GM23338 (cell line): ENCODE results near the gene GBF1. TPM values are rescaled to one million over a fixed set of nuclear protein-coding genes. Genes with fewer than 3 reads are reported as not detected.

Source experiments
- ATAC-seq: fragments of 200-7000 bp; cut with Tn5 transposase; 3 replicates; pipeline ENCODE4 v1.9.1; 2020
- DNase-seq: peaks from one replicate; pipeline ENCODE4 v3.0.0-alpha.2; 2015; ENCODE audit warnings: low spot score
- H2AFZ ChIP-seq: fragments of 200-600 bp; sonication (generic); 2 replicates; pipeline ENCODE4 v1.8.0; 2016; ENCODE audit warnings: antibody characterized with exemption, mild to moderate bottlenecking, moderate library complexity
- H3F3A ChIP-seq: fragments of 200-600 bp; sonication (generic); replicated peaks from 2 replicates; pipeline ENCODE4 v1.8.0; 2017; ENCODE audit warnings: antibody characterized with exemption, mixed run types, low read depth
- H3K27ac ChIP-seq: fragments of 200-600 bp; sonication (generic); 2 replicates; pipeline ENCODE4 v1.6.1; 2016; ENCODE audit warnings: low read depth
- H3K27me3 ChIP-seq: fragments of 200-600 bp; sonication (generic); 2 replicates; pipeline ENCODE4 v1.8.0; 2016; ENCODE audit warnings: mild to moderate bottlenecking, mixed run types, moderate library complexity; ENCODE audit not compliant: insufficient read depth
- H3K36me3 ChIP-seq: fragments of 200-600 bp; sonication (generic); 2 replicates; pipeline ENCODE4 v1.8.0; 2016; ENCODE audit warnings: mild to moderate bottlenecking; ENCODE audit not compliant: insufficient read depth
- H3K4me1 ChIP-seq: fragments of 200-600 bp; sonication (generic); 2 replicates; pipeline ENCODE4 v1.8.0; 2016; ENCODE audit warnings: mild to moderate bottlenecking, moderate library complexity; ENCODE audit not compliant: insufficient read depth
- H3K4me2 ChIP-seq: fragments of 200-600 bp; sonication (generic); 2 replicates; pipeline ENCODE4 v1.7.1; 2017; ENCODE audit warnings: mixed run types
- H3K4me3 ChIP-seq: fragments of 200-600 bp; sonication (generic); 2 replicates; pipeline ENCODE4 v1.6.1; 2016; ENCODE audit warnings: mixed run types
- H3K79me2 ChIP-seq: fragments of 200-600 bp; sonication (generic); replicated peaks from 2 replicates; pipeline ENCODE4 v1.8.0; 2017; ENCODE audit warnings: mild to moderate bottlenecking; ENCODE audit not compliant: insufficient read depth
- H3K9me2 ChIP-seq: fragments of 200-600 bp; sonication (generic); 2 replicates; pipeline ENCODE4 v1.8.0; 2017; ENCODE audit not compliant: insufficient read depth
- H4K20me1 ChIP-seq: fragments of 200-600 bp; sonication (generic); replicated peaks from 2 replicates; pipeline ENCODE4 v1.8.0; 2017; ENCODE audit warnings: mild to moderate bottlenecking; ENCODE audit not compliant: insufficient read depth
- H3K27ac Mint-ChIP-seq: 2 replicates; pipeline ENCODE4 v1.8.0; 2020; ENCODE audit warnings: inconsistent platforms, mild to moderate bottlenecking, moderate library complexity, mixed read lengths
- H3K27me3 Mint-ChIP-seq: 3 replicates; pipeline ENCODE4 v1.8.0; 2022; ENCODE audit warnings: low read depth, mild to moderate bottlenecking, moderate library complexity, mixed read lengths, inconsistent platforms; ENCODE audit not compliant: insufficient read depth, poor library complexity
- H3K36me3 Mint-ChIP-seq: 3 replicates; pipeline ENCODE4 v1.8.0; 2021; ENCODE audit warnings: low read depth, mild to moderate bottlenecking, inconsistent platforms, moderate library complexity, mixed read lengths
- H3K4me1 Mint-ChIP-seq: 3 replicates; pipeline ENCODE4 v1.8.0; 2020; ENCODE audit warnings: mild to moderate bottlenecking, inconsistent platforms, mixed read lengths
- H3K4me3 Mint-ChIP-seq: 3 replicates; pipeline ENCODE4 v1.8.0; 2021; ENCODE audit warnings: moderate library complexity, mild to moderate bottlenecking, inconsistent platforms, mixed read lengths
- H3K9me3 Mint-ChIP-seq: 3 replicates; pipeline ENCODE4 v1.8.0; 2020; ENCODE audit warnings: moderate library complexity, mild to moderate bottlenecking, inconsistent platforms, mixed read lengths
- CREB1 ChIP-seq: fragments of 250-450 bp; sonication (Bioruptor Pico); IDR thresholded peaks from 2 replicates; pipeline ENCODE4 v1.5.0; 2020; ENCODE audit warnings: low read depth, mild to moderate bottlenecking, moderate library complexity
- ETS1 ChIP-seq: IDR thresholded peaks from 2 replicates; pipeline ENCODE4 v1.6.1; 2016; ENCODE audit warnings: antibody characterized with exemption
- EZH2 ChIP-seq: fragments of 200-600 bp; sonication (generic); IDR thresholded peaks from one replicate; pipeline ENCODE4 v1.8.0; 2017; ENCODE audit warnings: antibody characterized with exemption, mild to moderate bottlenecking, low read depth; ENCODE audit not compliant: unreplicated experiment
- EZH2phosphoT487 ChIP-seq: fragments of 200-600 bp; sonication (generic); IDR thresholded peaks from one replicate; pipeline ENCODE4 v1.8.1; 2018; ENCODE audit warnings: antibody characterized with exemption; ENCODE audit not compliant: unreplicated experiment
- JUNB ChIP-seq: IDR thresholded peaks from one replicate; pipeline ENCODE4 v1.6.1; 2016; ENCODE audit warnings: antibody characterized with exemption; ENCODE audit not compliant: unreplicated experiment
- NANOG ChIP-seq: IDR thresholded peaks from 2 replicates; pipeline ENCODE4 v1.6.1; 2016; ENCODE audit warnings: antibody characterized with exemption, borderline replicate concordance
- POLR2AphosphoS5 ChIP-seq: IDR thresholded peaks from 2 replicates; pipeline ENCODE4 v1.6.1; 2016; ENCODE audit warnings: antibody characterized with exemption, low read depth
- REST ChIP-seq: IDR thresholded peaks from one replicate; pipeline ENCODE4 v1.6.1; 2018; ENCODE audit warnings: antibody characterized with exemption; ENCODE audit not compliant: unreplicated experiment
- STAT1 ChIP-seq: IDR thresholded peaks from one replicate; pipeline ENCODE4 v1.6.1; 2016; ENCODE audit warnings: antibody characterized with exemption; ENCODE audit not compliant: unreplicated experiment
- ZNF114 ChIP-seq: fragments of 250-450 bp; sonication (Bioruptor Pico); IDR thresholded peaks from 2 replicates; pipeline ENCODE4 v1.5.0; 2020; ENCODE audit warnings: mild to moderate bottlenecking, moderate library complexity
- ZNF331 ChIP-seq: fragments of 250-450 bp; sonication (Bioruptor Pico); IDR thresholded peaks from 2 replicates; pipeline ENCODE4 v1.5.0; 2020; ENCODE audit warnings: low read depth, mild to moderate bottlenecking, moderate library complexity
- polyA plus RNA-seq: library from polyadenylated mRNA; unstranded; fragments of >200 nt; fragmentation: Nextera tagmentation; extraction: Ambion mirVana; gene quantifications from 2 replicates; pipeline ENCODE4 v1.2.1, GENCODE V29; 2016
- total RNA-seq: library from RNA; depleted of rRNA; stranded (reverse); fragments of >200 nt; shearing (Covaris generic); gene quantifications from 2 replicates; pipeline ENCODE4 v1.2.3, GENCODE V29; 2014
- TF ChIP-seq, protein P1 (sequence below): fragments of 250-450 bp; sonication (Bioruptor Pico); IDR thresholded peaks from 2 replicates; pipeline ENCODE4 v1.5.0; 2020; ENCODE audit warnings: mild to moderate bottlenecking, moderate library complexity
- TF ChIP-seq, protein P2 (sequence below), 2 experiments: fragments of 200-600 bp in 1 of 2; sonication (generic) in 1 of 2; conservative IDR thresholded peaks; 2 replicates each; pipeline versions ENCODE4 v1.5.1 to v1.6.1; 2016 to 2017; ENCODE audit warnings: antibody characterized with exemption in 2 of 2, low read depth in 2 of 2, mild to moderate bottlenecking in 2 of 2, moderate library complexity in 1 of 2

Gene GBF1
- total and polyA plus RNA-seq, 2 experiments from 2014 or later = 6.5 to 27.2 TPM

DNA sequence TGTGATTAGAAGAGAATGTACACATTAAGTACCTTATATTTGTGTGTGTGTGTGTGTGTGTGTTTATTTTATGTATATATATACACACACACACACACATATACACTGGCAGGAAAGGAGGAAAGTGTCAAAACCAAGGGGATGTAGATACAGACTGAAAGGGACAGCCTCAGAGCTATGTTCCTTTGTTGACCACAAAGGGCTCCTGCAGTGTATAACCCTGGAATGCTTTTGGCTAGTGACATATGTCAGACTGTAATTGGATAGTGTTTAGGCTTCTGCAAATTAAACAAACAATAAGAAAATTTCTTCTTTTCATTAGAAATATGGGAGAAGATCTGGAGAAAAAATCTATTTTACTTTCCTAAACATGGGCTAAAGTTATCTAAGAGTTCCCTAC lies 15.9 kb downstream of the GBF1 start:
- TF ChIP-seq ETS1 (no peak), NANOG (no peak), EZH2 (no peak), CREB1 (CRISPR knock-in tag) (no peak), REST (no peak), STAT1 (no peak), ZNF114 (CRISPR knock-in tag) (no peak), JUNB (no peak), EZH2phosphoT487 (no peak), POLR2AphosphoS5 (no peak), ZNF331 (CRISPR knock-in tag) (no peak)
- TF ChIP-seq, protein P1, sequence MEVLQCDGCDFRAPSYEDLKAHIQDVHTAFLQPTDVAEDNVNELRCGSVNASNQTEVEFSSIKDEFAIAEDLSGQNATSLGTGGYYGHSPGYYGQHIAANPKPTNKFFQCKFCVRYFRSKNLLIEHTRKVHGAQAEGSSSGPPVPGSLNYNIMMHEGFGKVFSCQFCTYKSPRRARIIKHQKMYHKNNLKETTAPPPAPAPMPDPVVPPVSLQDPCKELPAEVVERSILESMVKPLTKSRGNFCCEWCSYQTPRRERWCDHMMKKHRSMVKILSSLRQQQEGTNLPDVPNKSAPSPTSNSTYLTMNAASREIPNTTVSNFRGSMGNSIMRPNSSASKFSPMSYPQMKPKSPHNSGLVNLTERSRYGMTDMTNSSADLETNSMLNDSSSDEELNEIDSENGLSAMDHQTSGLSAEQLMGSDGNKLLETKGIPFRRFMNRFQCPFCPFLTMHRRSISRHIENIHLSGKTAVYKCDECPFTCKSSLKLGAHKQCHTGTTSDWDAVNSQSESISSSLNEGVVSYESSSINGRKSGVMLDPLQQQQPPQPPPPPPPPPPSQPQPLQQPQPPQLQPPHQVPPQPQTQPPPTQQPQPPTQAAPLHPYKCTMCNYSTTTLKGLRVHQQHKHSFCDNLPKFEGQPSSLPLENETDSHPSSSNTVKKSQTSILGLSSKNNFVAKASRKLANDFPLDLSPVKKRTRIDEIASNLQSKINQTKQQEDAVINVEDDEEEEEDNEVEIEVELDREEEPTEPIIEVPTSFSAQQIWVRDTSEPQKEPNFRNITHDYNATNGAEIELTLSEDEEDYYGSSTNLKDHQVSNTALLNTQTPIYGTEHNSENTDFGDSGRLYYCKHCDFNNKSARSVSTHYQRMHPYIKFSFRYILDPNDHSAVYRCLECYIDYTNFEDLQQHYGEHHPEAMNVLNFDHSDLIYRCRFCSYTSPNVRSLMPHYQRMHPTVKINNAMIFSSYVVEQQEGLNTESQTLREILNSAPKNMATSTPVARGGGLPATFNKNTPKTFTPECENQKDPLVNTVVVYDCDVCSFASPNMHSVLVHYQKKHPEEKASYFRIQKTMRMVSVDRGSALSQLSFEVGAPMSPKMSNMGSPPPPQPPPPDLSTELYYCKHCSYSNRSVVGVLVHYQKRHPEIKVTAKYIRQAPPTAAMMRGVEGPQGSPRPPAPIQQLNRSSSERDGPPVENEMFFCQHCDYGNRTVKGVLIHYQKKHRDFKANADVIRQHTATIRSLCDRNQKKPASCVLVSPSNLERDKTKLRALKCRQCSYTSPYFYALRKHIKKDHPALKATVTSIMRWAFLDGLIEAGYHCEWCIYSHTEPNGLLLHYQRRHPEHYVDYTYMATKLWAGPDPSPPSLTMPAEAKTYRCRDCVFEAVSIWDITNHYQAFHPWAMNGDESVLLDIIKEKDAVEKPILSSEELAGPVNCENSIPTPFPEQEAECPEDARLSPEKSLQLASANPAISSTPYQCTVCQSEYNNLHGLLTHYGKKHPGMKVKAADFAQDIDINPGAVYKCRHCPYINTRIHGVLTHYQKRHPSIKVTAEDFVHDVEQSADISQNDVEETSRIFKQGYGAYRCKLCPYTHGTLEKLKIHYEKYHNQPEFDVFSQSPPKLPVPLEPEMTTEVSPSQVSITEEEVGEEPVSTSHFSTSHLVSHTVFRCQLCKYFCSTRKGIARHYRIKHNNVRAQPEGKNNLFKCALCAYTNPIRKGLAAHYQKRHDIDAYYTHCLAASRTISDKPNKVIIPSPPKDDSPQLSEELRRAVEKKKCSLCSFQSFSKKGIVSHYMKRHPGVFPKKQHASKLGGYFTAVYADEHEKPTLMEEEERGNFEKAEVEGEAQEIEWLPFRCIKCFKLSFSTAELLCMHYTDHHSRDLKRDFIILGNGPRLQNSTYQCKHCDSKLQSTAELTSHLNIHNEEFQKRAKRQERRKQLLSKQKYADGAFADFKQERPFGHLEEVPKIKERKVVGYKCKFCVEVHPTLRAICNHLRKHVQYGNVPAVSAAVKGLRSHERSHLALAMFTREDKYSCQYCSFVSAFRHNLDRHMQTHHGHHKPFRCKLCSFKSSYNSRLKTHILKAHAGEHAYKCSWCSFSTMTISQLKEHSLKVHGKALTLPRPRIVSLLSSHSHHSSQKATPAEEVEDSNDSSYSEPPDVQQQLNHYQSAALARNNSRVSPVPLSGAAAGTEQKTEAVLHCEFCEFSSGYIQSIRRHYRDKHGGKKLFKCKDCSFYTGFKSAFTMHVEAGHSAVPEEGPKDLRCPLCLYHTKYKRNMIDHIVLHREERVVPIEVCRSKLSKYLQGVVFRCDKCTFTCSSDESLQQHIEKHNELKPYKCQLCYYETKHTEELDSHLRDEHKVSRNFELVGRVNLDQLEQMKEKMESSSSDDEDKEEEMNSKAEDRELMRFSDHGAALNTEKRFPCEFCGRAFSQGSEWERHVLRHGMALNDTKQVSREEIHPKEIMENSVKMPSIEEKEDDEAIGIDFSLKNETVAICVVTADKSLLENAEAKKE = no peak
- TF ChIP-seq, protein P2, sequence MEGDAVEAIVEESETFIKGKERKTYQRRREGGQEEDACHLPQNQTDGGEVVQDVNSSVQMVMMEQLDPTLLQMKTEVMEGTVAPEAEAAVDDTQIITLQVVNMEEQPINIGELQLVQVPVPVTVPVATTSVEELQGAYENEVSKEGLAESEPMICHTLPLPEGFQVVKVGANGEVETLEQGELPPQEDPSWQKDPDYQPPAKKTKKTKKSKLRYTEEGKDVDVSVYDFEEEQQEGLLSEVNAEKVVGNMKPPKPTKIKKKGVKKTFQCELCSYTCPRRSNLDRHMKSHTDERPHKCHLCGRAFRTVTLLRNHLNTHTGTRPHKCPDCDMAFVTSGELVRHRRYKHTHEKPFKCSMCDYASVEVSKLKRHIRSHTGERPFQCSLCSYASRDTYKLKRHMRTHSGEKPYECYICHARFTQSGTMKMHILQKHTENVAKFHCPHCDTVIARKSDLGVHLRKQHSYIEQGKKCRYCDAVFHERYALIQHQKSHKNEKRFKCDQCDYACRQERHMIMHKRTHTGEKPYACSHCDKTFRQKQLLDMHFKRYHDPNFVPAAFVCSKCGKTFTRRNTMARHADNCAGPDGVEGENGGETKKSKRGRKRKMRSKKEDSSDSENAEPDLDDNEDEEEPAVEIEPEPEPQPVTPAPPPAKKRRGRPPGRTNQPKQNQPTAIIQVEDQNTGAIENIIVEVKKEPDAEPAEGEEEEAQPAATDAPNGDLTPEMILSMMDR (conservative IDR thresholded peaks at IDR 0.05; ENCODE audit: low read depth in 2 of 2) = no peak
- no peak overlapping the region for H3K27ac ChIP-seq
- no peak for ATAC-seq

More for the DNA sequence above, 15.9 kb downstream of the GBF1 start:
- Histone ChIP-seq H3K9me2 (no peaks in the 10 kb centered on the region), H3K4me1 (peaks cover 5% of the 10 kb centered on the region), H3K36me3 (no peaks in the 10 kb centered on the region), H4K20me1 (peaks cover 15% of the 10 kb centered on the region), H2AFZ (no peak overlapping the region), H3K27me3 (no peaks in the 10 kb centered on the region), H3K4me2 (no peak overlapping the region), H3K79me2 (peaks cover 6% of the 10 kb centered on the region; the same call in 1 of the 2 replicates), H3F3A (no peaks in the 10 kb centered on the region), H3K4me3 (no peak overlapping the region)
- no peak overlapping the region for H3K27ac Mint-ChIP-seq
- H3K4me3 Mint-ChIP-seq = no peak overlapping the region
- no peaks in the 10 kb centered on the region for H3K9me3 Mint-ChIP-seq
- DNase-seq = no peak
- H3K27me3 Mint-ChIP-seq = no peaks in the 10 kb centered on the region
- peaks cover 8% of the 10 kb centered on the region; the same call in 2 of the 3 replicates for H3K4me1 Mint-ChIP-seq
- peaks cover 9% of the 10 kb centered on the region; the same call in 2 of the 3 replicates for H3K36me3 Mint-ChIP-seq
